ENCODE measurements around the gene RC3H2. TPM values are rescaled to one million over a fixed set of nuclear protein-coding genes. Genes with fewer than 3 reads are reported as not detected.
A peak's percentile ranks its signal among the peaks of the same experiment; 100 is the strongest.
"Not testable (repeated sequence)": the region's sequence is repeated elsewhere in the genome, so short reads cannot be mapped to it uniquely, and the experiment has no call there.

RC3H2 gene
- total and polyA plus RNA-seq, 12 donors, result 8.0 to 42.2 (median 30.7) TPM

- no peaks in the 10 kb centered on the region for H3K9me3 ChIP-seq (replicated peaks in 1 of 3)
- no peak for DNase-seq
- H3K4me3 ChIP-seq, result no peak overlapping the region
- intact Hi-C loops (cut with DNase I), result no loop called here
- TF ChIP-seq, protein P1, sequence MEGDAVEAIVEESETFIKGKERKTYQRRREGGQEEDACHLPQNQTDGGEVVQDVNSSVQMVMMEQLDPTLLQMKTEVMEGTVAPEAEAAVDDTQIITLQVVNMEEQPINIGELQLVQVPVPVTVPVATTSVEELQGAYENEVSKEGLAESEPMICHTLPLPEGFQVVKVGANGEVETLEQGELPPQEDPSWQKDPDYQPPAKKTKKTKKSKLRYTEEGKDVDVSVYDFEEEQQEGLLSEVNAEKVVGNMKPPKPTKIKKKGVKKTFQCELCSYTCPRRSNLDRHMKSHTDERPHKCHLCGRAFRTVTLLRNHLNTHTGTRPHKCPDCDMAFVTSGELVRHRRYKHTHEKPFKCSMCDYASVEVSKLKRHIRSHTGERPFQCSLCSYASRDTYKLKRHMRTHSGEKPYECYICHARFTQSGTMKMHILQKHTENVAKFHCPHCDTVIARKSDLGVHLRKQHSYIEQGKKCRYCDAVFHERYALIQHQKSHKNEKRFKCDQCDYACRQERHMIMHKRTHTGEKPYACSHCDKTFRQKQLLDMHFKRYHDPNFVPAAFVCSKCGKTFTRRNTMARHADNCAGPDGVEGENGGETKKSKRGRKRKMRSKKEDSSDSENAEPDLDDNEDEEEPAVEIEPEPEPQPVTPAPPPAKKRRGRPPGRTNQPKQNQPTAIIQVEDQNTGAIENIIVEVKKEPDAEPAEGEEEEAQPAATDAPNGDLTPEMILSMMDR (IDR thresholded peaks at IDR 0.05), result no peak
- no peak for TF ChIP-seq POLR2A (IDR thresholded peaks at IDR 0.05)
- peak overlapping the region in 2 of 5 donors; percentile 2 to 45 for H3K27ac ChIP-seq
- H3K27me3 ChIP-seq, result no peaks in the 10 kb centered on the region
- no peaks in the 10 kb centered on the region for H3K4me1 ChIP-seq (replicated peaks in 1 of 2)
- H3K36me3 ChIP-seq (replicated peaks in 1 of 2), result peaks cover 0 to 19% of the 10 kb centered on the region in 2 donors
These were observed 89.6 kb downstream of the RC3H2 start for GRCh38 chr9:122815544-122815943.

- intact Hi-C loops (cut with DNase I), result no loop called here
- H3K36me3 ChIP-seq (replicated peaks in 1 of 2), result peaks cover 0 to 9% of the 10 kb centered on the region in 2 donors
- H3K9me3 ChIP-seq (replicated peaks in 1 of 3), result no peaks in the 10 kb centered on the region
- no peaks in the 10 kb centered on the region for H3K4me1 ChIP-seq (replicated peaks in 1 of 2)
- no peaks in the 10 kb centered on the region for H3K27me3 ChIP-seq
- H3K27ac ChIP-seq, result no peak overlapping the region
- no peak for TF ChIP-seq POLR2A (IDR thresholded peaks at IDR 0.05)
- TF ChIP-seq, protein P1 (IDR thresholded peaks at IDR 0.05), result no peak
- no peak overlapping the region for H3K4me3 ChIP-seq
- WGBS, 4 donors, result 65 to 77% (median 72%) methylated on average over 6 of the region's 6 CpGs
- peak in 1 of 7 donors; percentile 30 for DNase-seq
These were observed 90.6 kb downstream of the RC3H2 start for GRCh38 chr9:122814545-122814944.

DNA sequence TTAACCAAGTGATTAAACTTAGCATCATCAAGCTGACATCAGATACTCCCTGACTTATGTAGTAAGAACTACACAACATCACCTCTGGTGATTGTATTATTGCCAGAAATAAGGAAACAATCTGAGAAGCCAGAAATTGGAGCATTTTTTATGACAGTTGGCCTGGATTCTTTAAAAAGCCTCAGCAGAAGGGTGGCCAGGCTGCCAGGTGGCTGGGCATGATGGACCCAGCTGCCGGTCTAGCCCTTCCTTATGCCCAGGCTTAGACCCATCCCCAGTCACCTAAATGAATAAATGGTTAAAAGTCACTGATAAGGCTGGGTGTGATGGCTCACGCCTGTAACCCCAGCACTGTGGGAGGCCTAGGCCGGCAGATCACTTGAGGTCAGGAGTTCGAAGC, 92.4 kb downstream of the RC3H2 start:
- no peak for TF ChIP-seq POLR2A (IDR thresholded peaks at IDR 0.05)
- TF ChIP-seq, protein P1 (IDR thresholded peaks at IDR 0.05), result no peak
- Histone ChIP-seq H3K36me3 (replicated peaks in 1 of 2) (peaks cover 0 to 2% of the 10 kb centered on the region in 2 donors), H3K4me1 (replicated peaks in 1 of 2) (no peaks in the 10 kb centered on the region), H3K4me3 (no peak overlapping the region), H3K27ac (no peak overlapping the region), H3K27me3 (no peaks in the 10 kb centered on the region), H3K9me3 (replicated peaks in 1 of 3) (no peaks in the 10 kb centered on the region)
- intact Hi-C loops (cut with DNase I), result no loop called here
- DNase-seq, result peak in 1 of 7 donors; percentile 20
- WGBS, 4 donors, result 80 to 84% (median 82%) methylated on average over 3 to 4 of the region's 4 CpGs

DNA sequence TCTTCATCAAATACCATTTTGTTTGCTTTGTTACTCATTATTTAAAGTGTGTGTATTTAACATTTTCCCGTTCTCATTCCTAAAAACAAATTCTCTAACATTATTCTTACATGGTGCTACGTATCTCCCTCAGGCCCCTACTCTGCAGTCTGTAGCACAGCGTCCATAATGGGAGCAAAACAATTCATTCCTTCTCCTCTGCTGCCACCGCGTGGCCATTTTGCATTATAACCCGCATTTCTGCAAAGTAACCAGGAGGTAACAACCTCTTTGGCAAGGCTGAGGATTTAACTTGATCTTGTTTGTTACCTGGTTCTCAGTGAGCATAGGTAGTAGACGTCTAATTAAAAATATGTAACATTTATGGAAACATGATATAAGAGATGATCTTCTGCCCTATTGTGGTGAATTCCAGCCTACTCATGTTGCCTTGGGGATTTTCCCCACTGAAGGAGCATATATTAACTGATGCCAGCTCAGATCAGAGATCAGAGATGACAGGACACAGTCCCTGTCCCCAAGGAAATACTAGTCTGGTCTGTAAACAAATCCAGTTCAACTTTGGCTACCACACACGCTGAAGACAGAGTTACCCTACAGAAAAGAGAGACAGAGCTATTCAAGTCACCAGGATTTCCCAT, 94.7 kb downstream of the RC3H2 start:
- Histone ChIP-seq H3K27me3 (no peaks in the 10 kb centered on the region), H3K9me3 (replicated peaks in 1 of 3) (no peaks in the 10 kb centered on the region), H3K4me1 (replicated peaks in 1 of 2) (no peaks in the 10 kb centered on the region), H3K27ac (no peak overlapping the region), H3K4me3 (no peak overlapping the region), H3K36me3 (replicated peaks in 1 of 2) (no peaks in the 10 kb centered on the region)
- peak; percentile 55 to 90 (median 70) for DNase-seq
- 4 to 6% (median 5%) methylated on average over 8 of the region's 8 CpGs for WGBS, 4 donors
- no peak for TF ChIP-seq POLR2A (IDR thresholded peaks at IDR 0.05)
- TF ChIP-seq, protein P1 (IDR thresholded peaks at IDR 0.05), result peak; percentile 58 to 95 (median 84)
- intact Hi-C loops (cut with DNase I), result loop anchor here in 1 of 2 donors (2.0 kb wide), 1 partner anchor 346 kb away; no protein-coding TSS in a partner anchor

DNA sequence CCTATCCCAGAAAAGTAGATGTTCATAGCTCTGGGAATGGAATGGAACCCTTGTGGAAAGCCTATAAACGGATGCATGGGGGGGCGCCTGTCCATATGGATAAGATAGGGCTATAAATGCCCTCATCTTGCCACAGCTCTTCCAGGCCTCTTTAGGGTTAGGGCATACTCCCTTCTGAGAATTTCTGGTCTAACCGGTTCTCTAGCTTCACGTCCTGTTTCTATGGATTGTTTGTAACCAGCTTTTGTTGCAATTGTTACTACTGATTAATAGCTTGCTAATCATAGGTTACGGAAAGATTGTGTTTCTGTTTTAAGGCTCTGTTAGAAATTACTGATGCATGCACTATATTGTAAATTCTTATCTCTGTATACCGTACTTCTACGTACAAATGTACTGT, 95.9 kb downstream of the RC3H2 start:
- intact Hi-C loops (cut with DNase I), result loop anchor here (10.0 kb wide), 2 partner anchors 344 to 684 kb away; no protein-coding TSS in a partner anchor
- H3K27me3 ChIP-seq; H3K9me3 ChIP-seq (replicated peaks in 1 of 3); H3K4me1 ChIP-seq (replicated peaks in 1 of 2); H3K4me3 ChIP-seq; H3K36me3 ChIP-seq (replicated peaks in 1 of 2); H3K27ac ChIP-seq: not testable (repeated sequence)
- 77 to 81% (median 79%) methylated on average over 7 of the region's 7 CpGs for WGBS, 4 donors
- peak in 1 of 7 donors; percentile 28 for DNase-seq

All from adrenal gland (tissue), 12 donors.